Measurements from ENCODE around the gene ITGA4. TPM values are rescaled to one million over a fixed set of nuclear protein-coding genes. Genes with fewer than 3 reads are reported as not detected.

ITGA4 gene
- total and polyA plus RNA-seq, 11 donors = 0.23 to 16.5 (median 1.7) TPM

GRCh38 chr2:181581534-181581933, 124.3 kb downstream of the ITGA4 start:
- Histone ChIP-seq H3K27me3 (peaks cover 0 to 30% (median 2%) of the 10 kb centered on the region in 9 donors), H3K4me1 (no peaks in the 10 kb centered on the region), H3K9me3 (no peaks in the 10 kb centered on the region), H3K36me3 (no peaks in the 10 kb centered on the region), H3K4me3 (no peak overlapping the region), H3K27ac (no peak overlapping the region)
- intact Hi-C loops (cut with DNase I) = loop anchor here in 1 of 10 donors (10.0 kb wide), 1 partner anchor 113 kb away; no protein-coding TSS in a partner anchor
- DNase-seq (no peak), ATAC-seq (no peak)
- TF ChIP-seq POLR2A (IDR thresholded peaks at IDR 0.05) (no peak), CTCF (IDR thresholded peaks at IDR 0.05) (no peak)
- WGBS, 4 donors = 62 to 77% (median 69%) methylated on average over 2 of the region's 2 CpGs

- no peak for DNase-seq
- 57 to 67% (median 64%) methylated on average over 3 of the region's 3 CpGs for WGBS, 4 donors
- Histone ChIP-seq H3K27ac (no peak overlapping the region), H3K27me3 (peaks cover 0 to 36% (median 0%) of the 10 kb centered on the region in 9 donors), H3K36me3 (no peaks in the 10 kb centered on the region), H3K4me3 (no peak overlapping the region), H3K9me3 (no peaks in the 10 kb centered on the region), H3K4me1 (no peaks in the 10 kb centered on the region)
- TF ChIP-seq POLR2A (IDR thresholded peaks at IDR 0.05) (no peak), CTCF (IDR thresholded peaks at IDR 0.05) (no peak)
- no peak for ATAC-seq
- intact Hi-C loops (cut with DNase I) = loop anchor here in 1 of 10 donors (10.0 kb wide), 1 partner anchor 109 kb away; no protein-coding TSS in a partner anchor
Observed at GRCh38 chr2:181585732-181586131, 128.5 kb downstream of the ITGA4 start.

Other genes with a start within 250 kb of the ITGA4 start
- gene CERKL, start 199.7 kb downstream of the ITGA4 start, total RNA-seq = not detected
- not detected for gene CERKL, start 199.7 kb downstream of the ITGA4 start, polyA plus RNA-seq
- not detected for gene NEUROD1, start 223.1 kb downstream of the ITGA4 start, total RNA-seq
- not detected for gene NEUROD1, start 223.1 kb downstream of the ITGA4 start, polyA plus RNA-seq